Uterus (tissue), 4 donors: ENCODE measurements around the gene UBE2B. TPM values are rescaled to one million over a fixed set of nuclear protein-coding genes. Genes with fewer than 3 reads are reported as not detected.

Source experiments
- total RNA-seq, 4 donors: library from RNA; depleted of rRNA in 3 of 4; stranded (reverse); fragments of >200 nt in 3 of 4; gene quantifications; one replicate each; pipeline versions ENCODE4 v1.1.0 to v1.2.4, GENCODE V29; 2014 to 2023
- donor health status: DM: yes; HTN: yes; CAD: no.

The UBE2B gene
- total RNA-seq, 4 donors from 2014 or later: 44.5 to 109 (median 65.5) TPM

Other genes with a start within 250 kb of the UBE2B start
- 100 to 1,000 TPM; 198 to 343 (median 235) TPM for gene SKP1, start 194.6 kb upstream of the UBE2B start, total RNA-seq
- 100 to 1,000 TPM; 114 to 437 (median 226) TPM for gene PPP2CA, start 145.5 kb upstream of the UBE2B start, total RNA-seq
- 1 to 10 TPM; 1.2 to 5.5 (median 3.1) TPM for gene CDKL3, start 4.4 kb upstream of the UBE2B start, total RNA-seq
- 10 to 100 TPM in 3 of 4 donors, not detected in 1; 20.9 to 26.1 (median 24.5) TPM for gene CDKN2AIPNL, start 40.3 kb downstream of the UBE2B start, total RNA-seq
- 10 to 100 TPM; 15.8 to 95.8 (median 16.7) TPM for gene JADE2, start 154.1 kb downstream of the UBE2B start, total RNA-seq